Fibroblast of lung (primary cell): Measurements from ENCODE around the gene INPPL1.

Source experiments
- CTCF ChIP-seq, 2 donors: IDR thresholded peaks in 1 of 2; conservative IDR thresholded peaks in 1 of 2; 1 replicate in 1 of 2; 2 replicates in 1 of 2; pipeline ENCODE4 v1.5.1; 2011 to 2012; ENCODE audit warnings: low read length in 2 of 2, control low read depth in 1 of 2, inconsistent platforms in 1 of 2, low read depth in 1 of 2, mild to moderate bottlenecking in 1 of 2
- EZH2 ChIP-seq: IDR thresholded peaks from 2 replicates; pipeline ENCODE4 v1.5.1; 2012; ENCODE audit warnings: low read length, control low read depth, mild to moderate bottlenecking; ENCODE audit errors: missing control alignments

GRCh38 chr11:72230764-72231365 is 6.3 kb downstream of the INPPL1 start:
- no peak for TF ChIP-seq EZH2
- no peak for TF ChIP-seq CTCF (conservative IDR thresholded peaks at IDR 0.05 in 1 of 2, IDR thresholded peaks at IDR 0.05 in 1 of 2; ENCODE audit: low read depth in 1 of 2, low read length in 2 of 2)
